Mammary epithelial cell (primary cell): ENCODE results near the gene LAYN.

Experiments used
- EZH2 ChIP-seq: IDR thresholded peaks from 2 replicates; pipeline ENCODE4 v1.6.1; 2012; ENCODE audit warnings: low read length, inconsistent platforms, borderline replicate concordance
- TF ChIP-seq, protein P1 (sequence below), 2 donors: IDR thresholded peaks in 1 of 2; conservative IDR thresholded peaks in 1 of 2; 2 replicates each; pipeline ENCODE4 v1.5.1; 2011 to 2012; ENCODE audit warnings: inconsistent platforms in 2 of 2, low read length in 2 of 2, mild to moderate bottlenecking in 2 of 2, control low read depth in 1 of 2, low read depth in 1 of 2; ENCODE audit not compliant: insufficient read depth in 1 of 2; ENCODE audit errors: extremely low read depth in 1 of 2

DNA sequence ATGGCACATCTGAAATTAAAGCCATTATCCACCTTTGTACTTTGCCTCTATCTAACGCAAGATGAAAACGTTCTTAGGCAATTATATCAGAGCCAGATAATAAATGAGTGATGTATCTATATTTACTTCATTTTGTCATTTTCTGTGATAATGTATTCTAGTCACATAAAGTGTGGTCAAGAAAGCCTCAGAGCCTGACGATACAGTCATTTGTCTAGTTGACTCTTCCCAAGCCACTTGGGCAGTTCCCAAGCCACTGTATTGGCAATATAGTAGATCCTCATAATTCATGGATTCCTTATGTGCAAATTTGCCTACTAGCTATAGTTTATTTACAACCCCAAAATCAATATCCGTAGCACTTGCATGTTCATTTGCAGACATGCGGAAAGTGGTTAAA, 18.1 kb upstream of the LAYN start:
- TF ChIP-seq, protein P1, sequence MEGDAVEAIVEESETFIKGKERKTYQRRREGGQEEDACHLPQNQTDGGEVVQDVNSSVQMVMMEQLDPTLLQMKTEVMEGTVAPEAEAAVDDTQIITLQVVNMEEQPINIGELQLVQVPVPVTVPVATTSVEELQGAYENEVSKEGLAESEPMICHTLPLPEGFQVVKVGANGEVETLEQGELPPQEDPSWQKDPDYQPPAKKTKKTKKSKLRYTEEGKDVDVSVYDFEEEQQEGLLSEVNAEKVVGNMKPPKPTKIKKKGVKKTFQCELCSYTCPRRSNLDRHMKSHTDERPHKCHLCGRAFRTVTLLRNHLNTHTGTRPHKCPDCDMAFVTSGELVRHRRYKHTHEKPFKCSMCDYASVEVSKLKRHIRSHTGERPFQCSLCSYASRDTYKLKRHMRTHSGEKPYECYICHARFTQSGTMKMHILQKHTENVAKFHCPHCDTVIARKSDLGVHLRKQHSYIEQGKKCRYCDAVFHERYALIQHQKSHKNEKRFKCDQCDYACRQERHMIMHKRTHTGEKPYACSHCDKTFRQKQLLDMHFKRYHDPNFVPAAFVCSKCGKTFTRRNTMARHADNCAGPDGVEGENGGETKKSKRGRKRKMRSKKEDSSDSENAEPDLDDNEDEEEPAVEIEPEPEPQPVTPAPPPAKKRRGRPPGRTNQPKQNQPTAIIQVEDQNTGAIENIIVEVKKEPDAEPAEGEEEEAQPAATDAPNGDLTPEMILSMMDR (conservative IDR thresholded peaks at IDR 0.05 in 1 of 2, IDR thresholded peaks at IDR 0.05 in 1 of 2; ENCODE audit: extremely low read depth in 1 of 2, insufficient read depth in 1 of 2, low read depth in 1 of 2, low read length in 2 of 2) = no peak
- no peak for TF ChIP-seq EZH2
